ENCODE results near the gene AIMP2. TPM values are rescaled to one million over a fixed set of nuclear protein-coding genes. Genes with fewer than 3 reads are reported as not detected.
"Not testable (repeated sequence)": the region's sequence is repeated elsewhere in the genome, so short reads cannot be mapped to it uniquely, and the experiment has no call there.

AIMP2 gene
- total and polyA plus RNA-seq, 4 donors, result 28.7 to 41.7 (median 34.9) TPM

GRCh38 chr7:5973580-5973979, 35.5 kb upstream of the AIMP2 start:
- H3K27ac ChIP-seq (ENCODE audit: low read depth in 1 of 2, low read length in 2 of 2); H3K27me3 ChIP-seq (ENCODE audit: control insufficient read depth in 4 of 4, insufficient read depth in 4 of 4, low read length in 3 of 4); DNase-seq (ENCODE audit: low spot score); H3K36me3 ChIP-seq (ENCODE audit: control insufficient read depth in 4 of 4, insufficient read depth in 3 of 4, low read depth in 1 of 4, low read length in 3 of 4); H3K4me1 ChIP-seq (ENCODE audit: control insufficient read depth in 4 of 4, insufficient read depth in 4 of 4, low read length in 3 of 4); H3K4me3 ChIP-seq (ENCODE audit: low read depth in 1 of 3, low read length in 3 of 3); H3K9ac ChIP-seq (ENCODE audit: low read depth in 1 of 2, low read length in 2 of 2); H3K9me3 ChIP-seq (ENCODE audit: control insufficient read depth in 4 of 4, low read length in 3 of 4): not testable (repeated sequence)
- no CpG with 5 or more reads among the region's 8 CpGs for WGBS

GRCh38 chr7:5979680-5980314, 29.3 kb upstream of the AIMP2 start:
- H3K9me3 ChIP-seq (ENCODE audit: control insufficient read depth in 4 of 4, low read length in 3 of 4); DNase-seq (ENCODE audit: low spot score): not testable (repeated sequence)
- WGBS, result 86% methylated on average over 2 of the region's 12 CpGs

DNA sequence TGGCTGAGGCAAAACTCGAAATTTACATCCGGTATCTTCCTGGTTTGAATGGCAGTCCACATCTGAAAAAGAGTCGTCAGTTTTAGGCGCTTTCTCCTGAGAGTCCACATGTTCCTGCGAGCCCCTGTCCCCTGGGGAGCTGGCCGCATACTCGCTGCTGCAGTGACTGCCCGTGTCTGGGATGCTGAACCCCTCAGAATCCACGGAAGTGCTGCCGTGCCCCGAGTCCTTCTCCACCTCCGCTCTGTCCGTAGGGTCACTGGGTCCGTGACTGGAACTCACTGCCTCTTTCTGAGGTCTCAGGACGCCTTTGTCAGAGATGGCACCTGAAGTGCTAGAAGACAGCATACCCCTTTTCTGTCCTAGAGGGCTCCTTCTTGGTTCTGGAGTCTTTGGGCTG, 22.0 kb upstream of the AIMP2 start:
- WGBS, result 92% methylated on average over 15 of the region's 15 CpGs
- not testable (repeated sequence) for H3K4me3 ChIP-seq (ENCODE audit: low read depth in 1 of 3, low read length in 3 of 3); H3K27me3 ChIP-seq (ENCODE audit: control insufficient read depth in 4 of 4, insufficient read depth in 4 of 4, low read length in 3 of 4); H3K4me1 ChIP-seq (ENCODE audit: control insufficient read depth in 4 of 4, insufficient read depth in 4 of 4, low read length in 3 of 4); DNase-seq (ENCODE audit: low spot score); H3K9ac ChIP-seq (ENCODE audit: low read depth in 1 of 2, low read length in 2 of 2); H3K27ac ChIP-seq (ENCODE audit: low read depth in 1 of 2, low read length in 2 of 2); H3K9me3 ChIP-seq (ENCODE audit: control insufficient read depth in 4 of 4, low read length in 3 of 4)
- H3K36me3 ChIP-seq (ENCODE audit: control insufficient read depth in 4 of 4, insufficient read depth in 3 of 4, low read depth in 1 of 4, low read length in 3 of 4), result peaks cover 4 to 14% (median 10%) of the 10 kb centered on the region in 4 donors

More at GRCh38 chr7:5979680-5980314, 29.3 kb upstream of the AIMP2 start:
- not testable (repeated sequence) for H3K4me1 ChIP-seq (ENCODE audit: control insufficient read depth in 4 of 4, insufficient read depth in 4 of 4, low read length in 3 of 4); H3K27me3 ChIP-seq (ENCODE audit: control insufficient read depth in 4 of 4, insufficient read depth in 4 of 4, low read length in 3 of 4); H3K36me3 ChIP-seq (ENCODE audit: control insufficient read depth in 4 of 4, insufficient read depth in 3 of 4, low read depth in 1 of 4, low read length in 3 of 4); H3K4me3 ChIP-seq (ENCODE audit: low read depth in 1 of 3, low read length in 3 of 3); H3K27ac ChIP-seq (ENCODE audit: low read depth in 1 of 2, low read length in 2 of 2); H3K9ac ChIP-seq (ENCODE audit: low read depth in 1 of 2, low read length in 2 of 2)

- TF ChIP-seq RAD21 (IDR thresholded peaks at IDR 0.05) (peak; percentile 85 to 90), GABPA (IDR thresholded peaks at IDR 0.05 in 1 of 2, conservative IDR thresholded peaks at IDR 0.05 in 1 of 2) (no peak), REST (IDR thresholded peaks at IDR 0.05) (no peak), TAF1 (conservative IDR thresholded peaks at IDR 0.05) (no peak), FOXA1 (IDR thresholded peaks at IDR 0.05) (no peak), HNF4A (conservative IDR thresholded peaks at IDR 0.05) (no peak), MAX (IDR thresholded peaks at IDR 0.05) (no peak), ATF3 (IDR thresholded peaks at IDR 0.05) (no peak), NR2F2 (IDR thresholded peaks at IDR 0.05) (no peak), FOXA2 (IDR thresholded peaks at IDR 0.05) (no peak), YY1 (IDR thresholded peaks at IDR 0.05) (no peak)
- TF ChIP-seq, protein P1, sequence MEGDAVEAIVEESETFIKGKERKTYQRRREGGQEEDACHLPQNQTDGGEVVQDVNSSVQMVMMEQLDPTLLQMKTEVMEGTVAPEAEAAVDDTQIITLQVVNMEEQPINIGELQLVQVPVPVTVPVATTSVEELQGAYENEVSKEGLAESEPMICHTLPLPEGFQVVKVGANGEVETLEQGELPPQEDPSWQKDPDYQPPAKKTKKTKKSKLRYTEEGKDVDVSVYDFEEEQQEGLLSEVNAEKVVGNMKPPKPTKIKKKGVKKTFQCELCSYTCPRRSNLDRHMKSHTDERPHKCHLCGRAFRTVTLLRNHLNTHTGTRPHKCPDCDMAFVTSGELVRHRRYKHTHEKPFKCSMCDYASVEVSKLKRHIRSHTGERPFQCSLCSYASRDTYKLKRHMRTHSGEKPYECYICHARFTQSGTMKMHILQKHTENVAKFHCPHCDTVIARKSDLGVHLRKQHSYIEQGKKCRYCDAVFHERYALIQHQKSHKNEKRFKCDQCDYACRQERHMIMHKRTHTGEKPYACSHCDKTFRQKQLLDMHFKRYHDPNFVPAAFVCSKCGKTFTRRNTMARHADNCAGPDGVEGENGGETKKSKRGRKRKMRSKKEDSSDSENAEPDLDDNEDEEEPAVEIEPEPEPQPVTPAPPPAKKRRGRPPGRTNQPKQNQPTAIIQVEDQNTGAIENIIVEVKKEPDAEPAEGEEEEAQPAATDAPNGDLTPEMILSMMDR (IDR thresholded peaks at IDR 0.05; ENCODE audit: low read depth, low read length, missing input control), result peak; percentile 64
- Histone ChIP-seq H3K9ac (ENCODE audit: low read depth in 1 of 2, low read length in 2 of 2) (no peak overlapping the region), H3K4me3 (ENCODE audit: low read depth in 1 of 3, low read length in 3 of 3) (no peak overlapping the region), H3K4me1 (ENCODE audit: control insufficient read depth in 4 of 4, insufficient read depth in 4 of 4, low read length in 3 of 4) (no peaks in the 10 kb centered on the region), H3K9me3 (ENCODE audit: control insufficient read depth in 4 of 4, low read length in 3 of 4) (no peaks in the 10 kb centered on the region), H3K27ac (ENCODE audit: low read depth in 1 of 2, low read length in 2 of 2) (no peak overlapping the region), H3K36me3 (ENCODE audit: control insufficient read depth in 4 of 4, insufficient read depth in 3 of 4, low read depth in 1 of 4, low read length in 3 of 4) (peaks cover 5 to 24% (median 18%) of the 10 kb centered on the region in 4 donors), H3K27me3 (ENCODE audit: control insufficient read depth in 4 of 4, insufficient read depth in 4 of 4, low read length in 3 of 4) (no peaks in the 10 kb centered on the region)
- DNase-seq (ENCODE audit: low spot score), result peak; percentile 50
- WGBS, result 59% methylated on average over 10 of the region's 10 CpGs
Observed at GRCh38 chr7:5997210-5997808, 11.8 kb upstream of the AIMP2 start.

All from liver (tissue), 9 donors.